Measurements from ENCODE around the gene LIPC. TPM values are rescaled to one million over a fixed set of nuclear protein-coding genes. Genes with fewer than 3 reads are reported as not detected.

LIPC gene
- total RNA-seq, 1 experiment from 2014 or later, result not detected

GRCh38 chr15:58513008-58513407 lies 81.2 kb downstream of the LIPC start:
- ChIA-PET POLR2A (no interaction called here), CTCF (no interaction called here)
- peaks cover 15% of the 10 kb centered on the region for H3K9me3 Mint-ChIP-seq
- DNase-seq (ENCODE audit: low spot score) (no peak), ATAC-seq (no peak)
- no peaks in the 10 kb centered on the region for H3K27me3 Mint-ChIP-seq (ENCODE audit: low read depth)
- no peak overlapping the region for H3K4me3 Mint-ChIP-seq
- H3K27ac Mint-ChIP-seq, result no peak overlapping the region
- peaks cover 10% of the 10 kb centered on the region for H3K4me1 Mint-ChIP-seq
- no peaks in the 10 kb centered on the region for H3K36me3 Mint-ChIP-seq
- TF ChIP-seq, protein P1, sequence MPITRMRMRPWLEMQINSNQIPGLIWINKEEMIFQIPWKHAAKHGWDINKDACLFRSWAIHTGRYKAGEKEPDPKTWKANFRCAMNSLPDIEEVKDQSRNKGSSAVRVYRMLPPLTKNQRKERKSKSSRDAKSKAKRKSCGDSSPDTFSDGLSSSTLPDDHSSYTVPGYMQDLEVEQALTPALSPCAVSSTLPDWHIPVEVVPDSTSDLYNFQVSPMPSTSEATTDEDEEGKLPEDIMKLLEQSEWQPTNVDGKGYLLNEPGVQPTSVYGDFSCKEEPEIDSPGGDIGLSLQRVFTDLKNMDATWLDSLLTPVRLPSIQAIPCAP (CRISPR knock-in tag; IDR thresholded peaks at IDR 0.05), result no peak
- TF ChIP-seq ZNF263 (CRISPR knock-in tag; IDR thresholded peaks at IDR 0.05; ENCODE audit: low read depth) (no peak), SOX15 (CRISPR knock-in tag; IDR thresholded peaks at IDR 0.05) (no peak), ZNF396 (CRISPR knock-in tag; IDR thresholded peaks at IDR 0.05; ENCODE audit: borderline replicate concordance) (no peak), GRHL2 (CRISPR knock-in tag; IDR thresholded peaks at IDR 0.05; ENCODE audit: insufficient replicate concordance, severe bottlenecking) (no peak), JUN (CRISPR knock-in tag; IDR thresholded peaks at IDR 0.05) (no peak), ESRRA (CRISPR knock-in tag; IDR thresholded peaks at IDR 0.05; ENCODE audit: borderline replicate concordance) (no peak), ZBTB21 (CRISPR knock-in tag; IDR thresholded peaks at IDR 0.05; ENCODE audit: borderline replicate concordance) (no peak), FOXK1 (CRISPR knock-in tag; IDR thresholded peaks at IDR 0.05) (no peak), ATF3 (CRISPR knock-in tag; conservative IDR thresholded peaks at IDR 0.05) (no peak), GABPB1 (CRISPR knock-in tag; IDR thresholded peaks at IDR 0.05) (no peak), ZNF121 (CRISPR knock-in tag; IDR thresholded peaks at IDR 0.05) (no peak), ZNF138 (CRISPR knock-in tag; conservative IDR thresholded peaks at IDR 0.05) (no peak)
- TF ChIP-seq, protein P2, sequence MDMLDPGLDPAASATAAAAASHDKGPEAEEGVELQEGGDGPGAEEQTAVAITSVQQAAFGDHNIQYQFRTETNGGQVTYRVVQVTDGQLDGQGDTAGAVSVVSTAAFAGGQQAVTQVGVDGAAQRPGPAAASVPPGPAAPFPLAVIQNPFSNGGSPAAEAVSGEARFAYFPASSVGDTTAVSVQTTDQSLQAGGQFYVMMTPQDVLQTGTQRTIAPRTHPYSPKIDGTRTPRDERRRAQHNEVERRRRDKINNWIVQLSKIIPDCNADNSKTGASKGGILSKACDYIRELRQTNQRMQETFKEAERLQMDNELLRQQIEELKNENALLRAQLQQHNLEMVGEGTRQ (CRISPR knock-in tag; IDR thresholded peaks at IDR 0.05), result no peak

- Mint-ChIP-seq H3K9me3 (peaks cover 15% of the 10 kb centered on the region), H3K4me1 (peaks cover 10% of the 10 kb centered on the region)
- CTCF ChIA-PET, result no interaction called here
- TF ChIP-seq ELF4 (CRISPR knock-in tag; IDR thresholded peaks at IDR 0.05; ENCODE audit: low read depth), result no peak
- TF ChIP-seq, protein P3, sequence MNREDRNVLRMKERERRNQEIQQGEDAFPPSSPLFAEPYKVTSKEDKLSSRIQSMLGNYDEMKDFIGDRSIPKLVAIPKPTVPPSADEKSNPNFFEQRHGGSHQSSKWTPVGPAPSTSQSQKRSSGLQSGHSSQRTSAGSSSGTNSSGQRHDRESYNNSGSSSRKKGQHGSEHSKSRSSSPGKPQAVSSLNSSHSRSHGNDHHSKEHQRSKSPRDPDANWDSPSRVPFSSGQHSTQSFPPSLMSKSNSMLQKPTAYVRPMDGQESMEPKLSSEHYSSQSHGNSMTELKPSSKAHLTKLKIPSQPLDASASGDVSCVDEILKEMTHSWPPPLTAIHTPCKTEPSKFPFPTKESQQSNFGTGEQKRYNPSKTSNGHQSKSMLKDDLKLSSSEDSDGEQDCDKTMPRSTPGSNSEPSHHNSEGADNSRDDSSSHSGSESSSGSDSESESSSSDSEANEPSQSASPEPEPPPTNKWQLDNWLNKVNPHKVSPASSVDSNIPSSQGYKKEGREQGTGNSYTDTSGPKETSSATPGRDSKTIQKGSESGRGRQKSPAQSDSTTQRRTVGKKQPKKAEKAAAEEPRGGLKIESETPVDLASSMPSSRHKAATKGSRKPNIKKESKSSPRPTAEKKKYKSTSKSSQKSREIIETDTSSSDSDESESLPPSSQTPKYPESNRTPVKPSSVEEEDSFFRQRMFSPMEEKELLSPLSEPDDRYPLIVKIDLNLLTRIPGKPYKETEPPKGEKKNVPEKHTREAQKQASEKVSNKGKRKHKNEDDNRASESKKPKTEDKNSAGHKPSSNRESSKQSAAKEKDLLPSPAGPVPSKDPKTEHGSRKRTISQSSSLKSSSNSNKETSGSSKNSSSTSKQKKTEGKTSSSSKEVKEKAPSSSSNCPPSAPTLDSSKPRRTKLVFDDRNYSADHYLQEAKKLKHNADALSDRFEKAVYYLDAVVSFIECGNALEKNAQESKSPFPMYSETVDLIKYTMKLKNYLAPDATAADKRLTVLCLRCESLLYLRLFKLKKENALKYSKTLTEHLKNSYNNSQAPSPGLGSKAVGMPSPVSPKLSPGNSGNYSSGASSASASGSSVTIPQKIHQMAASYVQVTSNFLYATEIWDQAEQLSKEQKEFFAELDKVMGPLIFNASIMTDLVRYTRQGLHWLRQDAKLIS (CRISPR knock-in tag; IDR thresholded peaks at IDR 0.05; ENCODE audit: borderline replicate concordance), result no peak
- no peak for TF ChIP-seq KAT7 (CRISPR knock-in tag; IDR thresholded peaks at IDR 0.05; ENCODE audit: borderline replicate concordance)
- TF ChIP-seq E2F5 (CRISPR knock-in tag; IDR thresholded peaks at IDR 0.05), result no peak
- no peak for TF ChIP-seq JAZF1 (CRISPR knock-in tag; IDR thresholded peaks at IDR 0.05)
- TF ChIP-seq ZNF317 (CRISPR knock-in tag; IDR thresholded peaks at IDR 0.05; ENCODE audit: borderline replicate concordance, low read depth), result no peak
- TF ChIP-seq, protein P4, sequence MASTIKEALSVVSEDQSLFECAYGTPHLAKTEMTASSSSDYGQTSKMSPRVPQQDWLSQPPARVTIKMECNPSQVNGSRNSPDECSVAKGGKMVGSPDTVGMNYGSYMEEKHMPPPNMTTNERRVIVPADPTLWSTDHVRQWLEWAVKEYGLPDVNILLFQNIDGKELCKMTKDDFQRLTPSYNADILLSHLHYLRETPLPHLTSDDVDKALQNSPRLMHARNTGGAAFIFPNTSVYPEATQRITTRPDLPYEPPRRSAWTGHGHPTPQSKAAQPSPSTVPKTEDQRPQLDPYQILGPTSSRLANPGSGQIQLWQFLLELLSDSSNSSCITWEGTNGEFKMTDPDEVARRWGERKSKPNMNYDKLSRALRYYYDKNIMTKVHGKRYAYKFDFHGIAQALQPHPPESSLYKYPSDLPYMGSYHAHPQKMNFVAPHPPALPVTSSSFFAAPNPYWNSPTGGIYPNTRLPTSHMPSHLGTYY (CRISPR knock-in tag; IDR thresholded peaks at IDR 0.05), result no peak
- TF ChIP-seq, protein P5, sequence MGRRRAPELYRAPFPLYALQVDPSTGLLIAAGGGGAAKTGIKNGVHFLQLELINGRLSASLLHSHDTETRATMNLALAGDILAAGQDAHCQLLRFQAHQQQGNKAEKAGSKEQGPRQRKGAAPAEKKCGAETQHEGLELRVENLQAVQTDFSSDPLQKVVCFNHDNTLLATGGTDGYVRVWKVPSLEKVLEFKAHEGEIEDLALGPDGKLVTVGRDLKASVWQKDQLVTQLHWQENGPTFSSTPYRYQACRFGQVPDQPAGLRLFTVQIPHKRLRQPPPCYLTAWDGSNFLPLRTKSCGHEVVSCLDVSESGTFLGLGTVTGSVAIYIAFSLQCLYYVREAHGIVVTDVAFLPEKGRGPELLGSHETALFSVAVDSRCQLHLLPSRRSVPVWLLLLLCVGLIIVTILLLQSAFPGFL (CRISPR knock-in tag; IDR thresholded peaks at IDR 0.05; ENCODE audit: borderline replicate concordance), result no peak
- no peak for TF ChIP-seq CREM (CRISPR knock-in tag; IDR thresholded peaks at IDR 0.05)
- no peak for TF ChIP-seq ZBTB43 (CRISPR knock-in tag; IDR thresholded peaks at IDR 0.05)
- TF ChIP-seq ATF1 (CRISPR knock-in tag; IDR thresholded peaks at IDR 0.05), result no peak
Measured at GRCh38 chr15:58513726-58514336, 82.0 kb downstream of the LIPC start.

More at GRCh38 chr15:58513726-58514336, 82.0 kb downstream of the LIPC start:
- Mint-ChIP-seq H3K36me3 (no peaks in the 10 kb centered on the region), H3K4me3 (no peak overlapping the region), H3K27ac (no peak overlapping the region), H3K27me3 (ENCODE audit: low read depth) (no peaks in the 10 kb centered on the region)
- DNase-seq (ENCODE audit: low spot score) (no peak), ATAC-seq (no peak)
- POLR2A ChIA-PET, result no interaction called here
